ENCODE measurements around the gene BRF1.

- TF ChIP-seq POLR2AphosphoS5 (IDR thresholded peaks at IDR 0.05; ENCODE audit: borderline replicate concordance, low read depth, low read length) (no peak), EZH2 (IDR thresholded peaks at IDR 0.05) (no peak)
Observed at GRCh38 chr14:105223260-105223659, 77.5 kb downstream of the BRF1 start.

Data from SK-N-MC (cell line).